ENCODE measurements around the gene ZFR2.

Gene ZFR2

GRCh38 chr19:3849092-3849491, 19.7 kb downstream of the ZFR2 start:
- in situ Hi-C loops (cut with HindIII; ENCODE audit: low pct_ligation_motif_present, low pct_unique_long_range_greater_than_20kb, low sequenced_read_pairs) = no loop called here

DNA sequence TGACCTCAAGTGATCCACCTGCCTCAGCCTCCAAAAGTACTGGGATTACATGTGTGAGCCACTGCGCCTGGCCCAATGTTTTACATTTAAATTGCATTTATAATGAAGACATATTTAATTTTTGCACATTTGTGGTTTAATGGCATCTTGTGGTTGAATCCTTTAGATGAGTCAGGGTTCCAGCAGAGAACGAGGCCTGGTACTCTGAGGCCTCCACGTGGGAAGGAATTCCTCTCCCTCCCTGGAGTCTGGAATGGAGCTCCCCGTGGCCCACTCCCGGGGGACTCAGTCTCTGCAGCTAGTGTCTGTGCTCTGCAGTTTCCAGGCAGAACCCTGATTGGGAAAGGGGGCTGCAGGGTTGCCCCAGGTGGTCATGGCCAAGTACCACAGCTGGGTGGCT, 24.2 kb downstream of the ZFR2 start:
- in situ Hi-C loops (cut with HindIII; ENCODE audit: low pct_ligation_motif_present, low pct_unique_long_range_greater_than_20kb, low sequenced_read_pairs) = no loop called here
- no peak for DNase-seq

More at GRCh38 chr19:3849092-3849491, 19.7 kb downstream of the ZFR2 start:
- peak; percentile 48 for DNase-seq

- in situ Hi-C loops (cut with HindIII; ENCODE audit: low pct_ligation_motif_present, low pct_unique_long_range_greater_than_20kb, low sequenced_read_pairs) = no loop called here
- DNase-seq = no peak
Observed at GRCh38 chr19:3842948-3843347, 25.9 kb downstream of the ZFR2 start.

GRCh38 chr19:3840804-3841203, 28.0 kb downstream of the ZFR2 start:
- no peak for DNase-seq
- in situ Hi-C loops (cut with HindIII; ENCODE audit: low pct_ligation_motif_present, low pct_unique_long_range_greater_than_20kb, low sequenced_read_pairs) = no loop called here

GRCh38 chr19:3839941-3840340, 28.9 kb downstream of the ZFR2 start:
- in situ Hi-C loops (cut with HindIII; ENCODE audit: low pct_ligation_motif_present, low pct_unique_long_range_greater_than_20kb, low sequenced_read_pairs) = no loop called here
- DNase-seq = no peak

DNA sequence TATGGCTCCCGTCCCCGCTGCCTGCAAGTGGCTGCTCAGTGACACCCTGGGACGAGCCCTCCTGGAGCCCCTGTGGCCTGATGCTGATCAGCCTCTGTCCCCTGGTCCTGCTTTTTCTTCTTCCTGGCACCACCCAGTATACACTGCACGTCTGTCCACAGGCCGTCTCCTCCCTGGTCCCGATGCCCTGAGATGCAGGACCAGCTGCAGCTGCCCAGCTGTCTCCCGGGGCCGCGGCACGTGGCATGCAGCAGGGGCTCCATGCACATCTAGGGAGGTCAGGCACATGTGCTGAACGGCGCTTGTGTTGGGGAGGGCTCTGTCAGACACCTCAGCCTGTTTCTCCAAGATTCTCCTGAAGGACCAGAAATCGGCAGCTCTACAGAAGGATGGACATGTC, 30.2 kb downstream of the ZFR2 start:
- DNase-seq = no peak
- in situ Hi-C loops (cut with HindIII; ENCODE audit: low pct_ligation_motif_present, low pct_unique_long_range_greater_than_20kb, low sequenced_read_pairs) = no loop called here

GRCh38 chr19:3837922-3838321, 30.9 kb downstream of the ZFR2 start:
- in situ Hi-C loops (cut with HindIII; ENCODE audit: low pct_ligation_motif_present, low pct_unique_long_range_greater_than_20kb, low sequenced_read_pairs) = no loop called here
- no peak for DNase-seq

DNA sequence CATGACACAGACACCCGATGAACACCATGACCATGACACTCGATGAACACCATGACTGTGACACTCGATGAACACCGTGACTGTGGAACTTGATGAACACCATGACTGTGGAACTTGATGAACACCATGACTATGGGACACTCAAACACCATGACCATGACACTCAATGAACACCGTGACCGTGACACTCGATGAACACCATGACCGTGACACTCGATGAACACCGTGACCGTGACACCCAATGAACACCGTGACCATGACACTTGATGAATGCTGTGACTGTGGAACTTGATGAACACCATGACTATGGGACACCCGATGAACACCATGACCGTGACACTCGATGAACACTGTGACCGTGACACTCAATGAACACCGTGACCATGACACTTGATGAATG, 31.5 kb downstream of the ZFR2 start:
- no peak for DNase-seq
- in situ Hi-C loops (cut with HindIII; ENCODE audit: low pct_ligation_motif_present, low pct_unique_long_range_greater_than_20kb, low sequenced_read_pairs) = no loop called here

- in situ Hi-C loops (cut with HindIII; ENCODE audit: low pct_ligation_motif_present, low pct_unique_long_range_greater_than_20kb, low sequenced_read_pairs) = no loop called here
Observed at GRCh38 chr19:3836887-3837286, 32.0 kb downstream of the ZFR2 start.

GRCh38 chr19:3835055-3835435, 33.8 kb downstream of the ZFR2 start:
- DNase-seq = no peak
- in situ Hi-C loops (cut with HindIII; ENCODE audit: low pct_ligation_motif_present, low pct_unique_long_range_greater_than_20kb, low sequenced_read_pairs) = no loop called here

More at GRCh38 chr19:3836887-3837286, 32.0 kb downstream of the ZFR2 start:
- no peak for DNase-seq

DNA sequence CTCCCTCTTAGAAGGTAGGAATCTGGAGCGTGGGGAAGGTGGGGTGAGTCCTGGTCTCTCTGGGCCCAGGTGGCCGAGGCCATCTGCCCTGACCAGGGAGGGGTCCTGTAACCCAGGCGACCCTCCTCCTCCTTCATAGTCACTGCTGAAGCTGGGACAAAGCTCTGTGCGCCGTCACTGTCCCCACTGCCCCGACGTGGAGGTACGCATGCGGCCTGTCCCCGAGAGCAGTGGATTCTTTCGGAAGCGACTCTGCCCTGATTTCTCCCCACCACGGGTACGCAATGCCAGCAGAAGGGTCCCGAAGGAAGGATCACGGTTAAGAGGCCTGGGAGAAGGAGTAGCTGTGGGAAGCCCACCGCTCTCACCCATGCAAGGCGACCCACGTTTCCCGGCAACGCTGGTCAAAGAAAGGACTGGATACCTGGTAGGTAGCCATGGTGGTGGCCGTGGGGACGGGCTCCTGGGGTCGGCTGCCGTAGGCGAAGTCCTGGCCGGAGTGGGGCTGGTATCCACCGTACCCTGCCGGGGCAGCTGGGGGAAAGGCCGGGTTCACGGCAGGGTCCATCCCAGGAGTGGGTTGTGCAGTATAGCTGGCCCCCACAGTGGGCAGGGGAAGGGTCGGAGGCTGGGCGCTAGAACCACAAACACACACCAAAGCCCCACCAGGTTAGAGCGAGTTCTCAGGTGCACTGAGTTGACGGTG, 34.3 kb downstream of the ZFR2 start:
- in situ Hi-C loops (cut with HindIII; ENCODE audit: low pct_ligation_motif_present, low pct_unique_long_range_greater_than_20kb, low sequenced_read_pairs) = no loop called here
- no peak for DNase-seq

GRCh38 chr19:3833578-3834348, 35.1 kb downstream of the ZFR2 start:
- in situ Hi-C loops (cut with HindIII; ENCODE audit: low pct_ligation_motif_present, low pct_unique_long_range_greater_than_20kb, low sequenced_read_pairs) = no loop called here
- DNase-seq = no peak

- no peak for DNase-seq
- in situ Hi-C loops (cut with HindIII; ENCODE audit: low pct_ligation_motif_present, low pct_unique_long_range_greater_than_20kb, low sequenced_read_pairs) = no loop called here
Observed at GRCh38 chr19:3832001-3832400, 36.8 kb downstream of the ZFR2 start.

DNA sequence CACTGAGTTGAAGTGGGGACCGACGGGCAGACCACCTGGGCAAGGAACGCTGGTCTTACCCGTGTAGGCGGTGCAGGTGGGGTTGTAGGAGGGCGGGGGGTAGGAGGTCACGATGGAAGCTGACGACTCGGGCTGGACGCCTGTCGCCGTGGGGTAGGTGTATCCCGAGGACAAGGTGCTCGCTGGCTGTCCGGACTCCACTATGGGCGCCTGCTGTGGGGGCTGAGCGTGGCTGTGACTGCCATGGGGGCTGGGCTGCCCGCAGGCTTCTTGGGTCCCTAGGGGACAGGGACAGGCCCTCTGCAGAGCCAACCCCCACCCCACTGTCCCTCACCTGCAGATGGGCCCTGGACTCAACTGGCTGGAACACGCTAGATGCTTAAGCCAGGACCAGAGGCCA, 37.2 kb downstream of the ZFR2 start:
- in situ Hi-C loops (cut with HindIII; ENCODE audit: low pct_ligation_motif_present, low pct_unique_long_range_greater_than_20kb, low sequenced_read_pairs) = no loop called here

DNA sequence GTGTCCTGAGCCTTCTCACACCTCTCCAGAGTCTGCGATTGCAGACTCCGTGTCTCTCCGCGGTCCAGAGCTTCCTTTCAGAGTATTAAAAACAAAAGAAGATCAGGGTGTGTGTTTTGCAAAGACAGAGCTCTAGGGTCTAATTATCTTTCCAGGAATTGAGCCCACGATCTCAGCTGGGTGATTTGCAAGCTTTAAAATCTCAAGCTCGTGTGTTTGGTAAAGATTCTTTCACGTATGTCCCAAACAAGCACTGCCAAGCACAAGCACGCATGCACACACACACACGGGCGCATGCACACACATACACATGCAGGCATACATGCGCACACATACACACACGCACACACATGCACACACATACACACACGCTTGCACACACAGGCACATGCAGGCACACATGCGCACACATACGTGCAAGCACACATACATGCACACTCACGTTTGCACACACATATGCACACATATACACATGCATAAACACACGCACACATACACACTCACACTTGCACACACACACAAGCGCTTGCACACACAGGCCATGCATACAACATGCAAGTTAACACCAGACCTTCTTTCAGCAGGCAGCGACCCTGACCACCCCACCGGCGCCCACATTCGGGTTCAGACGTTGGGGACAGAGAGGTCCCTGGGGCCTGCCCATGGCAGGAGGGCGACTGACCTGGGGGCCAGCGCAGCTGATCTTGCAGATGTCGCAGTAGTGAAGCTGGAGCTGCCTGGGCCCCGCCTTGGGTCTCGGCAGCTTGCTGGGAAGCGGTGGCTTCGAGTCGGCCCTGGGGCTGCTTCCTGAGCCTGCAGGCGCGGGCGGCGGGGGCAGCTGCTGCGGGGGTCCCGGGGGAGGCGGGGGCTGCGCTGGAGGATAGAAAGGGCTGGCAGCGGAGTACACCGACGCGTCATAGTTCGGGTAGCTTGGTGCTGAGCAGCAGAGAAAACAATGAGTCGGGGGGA, 37.9 kb downstream of the ZFR2 start:
- in situ Hi-C loops (cut with HindIII; ENCODE audit: low pct_ligation_motif_present, low pct_unique_long_range_greater_than_20kb, low sequenced_read_pairs) = no loop called here
- DNase-seq = no peak

More for the DNA sequence above, 37.2 kb downstream of the ZFR2 start:
- DNase-seq = no peak

GRCh38 chr19:3827306-3827705, 41.5 kb downstream of the ZFR2 start:
- no peak for DNase-seq
- in situ Hi-C loops (cut with HindIII; ENCODE audit: low pct_ligation_motif_present, low pct_unique_long_range_greater_than_20kb, low sequenced_read_pairs) = no loop called here

DNA sequence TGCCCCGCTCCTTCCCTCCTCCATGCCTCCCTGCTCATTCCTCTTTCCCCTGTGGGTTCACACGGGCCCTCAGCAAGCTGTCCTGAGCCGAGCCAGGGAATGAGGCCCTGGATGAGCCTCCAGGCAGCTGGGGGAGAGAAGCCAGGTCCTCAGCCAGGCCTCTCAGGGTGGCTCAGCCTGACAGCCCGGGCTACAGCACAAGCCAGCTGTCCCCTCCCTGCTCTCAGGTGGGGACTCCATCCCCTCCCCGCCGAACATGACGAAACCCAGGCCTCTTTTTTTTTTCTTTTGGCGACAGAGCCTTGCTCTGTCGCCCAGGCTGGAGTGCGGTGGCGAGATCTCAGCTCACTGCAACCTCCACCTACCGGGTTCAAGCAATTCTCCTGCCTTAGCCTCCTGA, 42.7 kb downstream of the ZFR2 start:
- DNase-seq = no peak
- in situ Hi-C loops (cut with HindIII; ENCODE audit: low pct_ligation_motif_present, low pct_unique_long_range_greater_than_20kb, low sequenced_read_pairs) = no loop called here

GRCh38 chr19:3825286-3825956, 43.4 kb downstream of the ZFR2 start:
- in situ Hi-C loops (cut with HindIII; ENCODE audit: low pct_ligation_motif_present, low pct_unique_long_range_greater_than_20kb, low sequenced_read_pairs) = no loop called here
- DNase-seq = no peak

DNA sequence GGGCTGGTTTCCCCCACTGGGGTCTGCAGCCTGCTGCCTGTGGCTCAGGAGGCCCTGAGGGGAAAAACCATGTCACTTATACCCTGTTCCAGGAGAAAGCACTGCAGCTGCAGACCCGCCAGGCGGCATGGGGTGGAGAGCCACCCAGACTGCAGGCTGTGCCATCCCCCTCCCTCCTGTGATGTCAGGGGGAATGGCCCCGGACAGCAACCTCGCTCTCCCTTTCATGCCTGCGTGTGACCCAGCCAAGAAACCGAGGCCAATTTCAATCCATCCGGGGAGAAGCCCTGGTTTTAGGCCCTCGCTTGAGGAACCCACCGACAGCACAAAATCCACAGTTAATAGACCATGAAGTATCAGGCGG, 45.5 kb downstream of the ZFR2 start:
- DNase-seq = no peak
- in situ Hi-C loops (cut with HindIII; ENCODE audit: low pct_ligation_motif_present, low pct_unique_long_range_greater_than_20kb, low sequenced_read_pairs) = no loop called here

All from ACHN (cell line).